Measurements from ENCODE around the gene TSPO2.

DNA sequence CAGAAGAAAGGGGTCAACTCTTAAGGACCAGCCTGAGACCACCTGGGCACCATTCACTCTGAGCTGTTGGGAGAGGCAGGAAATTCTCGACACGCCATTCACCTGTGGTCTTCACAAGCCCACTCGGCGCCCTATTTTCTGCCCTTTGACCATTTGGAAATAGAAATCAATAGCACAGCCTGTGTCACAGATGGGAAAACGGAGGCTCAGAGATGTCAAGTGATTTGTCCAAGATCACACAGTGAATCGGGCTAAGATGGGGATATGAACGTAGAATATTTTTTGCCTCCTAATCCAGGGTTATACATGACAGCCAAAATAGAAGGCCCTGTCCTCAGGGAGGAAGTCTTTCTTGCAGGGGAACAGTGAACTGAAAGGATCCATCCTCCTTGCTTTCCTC is 7.7 kb downstream of the TSPO2 start:
- TF ChIP-seq, protein P1, sequence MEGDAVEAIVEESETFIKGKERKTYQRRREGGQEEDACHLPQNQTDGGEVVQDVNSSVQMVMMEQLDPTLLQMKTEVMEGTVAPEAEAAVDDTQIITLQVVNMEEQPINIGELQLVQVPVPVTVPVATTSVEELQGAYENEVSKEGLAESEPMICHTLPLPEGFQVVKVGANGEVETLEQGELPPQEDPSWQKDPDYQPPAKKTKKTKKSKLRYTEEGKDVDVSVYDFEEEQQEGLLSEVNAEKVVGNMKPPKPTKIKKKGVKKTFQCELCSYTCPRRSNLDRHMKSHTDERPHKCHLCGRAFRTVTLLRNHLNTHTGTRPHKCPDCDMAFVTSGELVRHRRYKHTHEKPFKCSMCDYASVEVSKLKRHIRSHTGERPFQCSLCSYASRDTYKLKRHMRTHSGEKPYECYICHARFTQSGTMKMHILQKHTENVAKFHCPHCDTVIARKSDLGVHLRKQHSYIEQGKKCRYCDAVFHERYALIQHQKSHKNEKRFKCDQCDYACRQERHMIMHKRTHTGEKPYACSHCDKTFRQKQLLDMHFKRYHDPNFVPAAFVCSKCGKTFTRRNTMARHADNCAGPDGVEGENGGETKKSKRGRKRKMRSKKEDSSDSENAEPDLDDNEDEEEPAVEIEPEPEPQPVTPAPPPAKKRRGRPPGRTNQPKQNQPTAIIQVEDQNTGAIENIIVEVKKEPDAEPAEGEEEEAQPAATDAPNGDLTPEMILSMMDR (IDR thresholded peaks at IDR 0.05; ENCODE audit: insufficient read depth, low read length, poor library complexity, severe bottlenecking): no peak
- no peak for TF ChIP-seq EZH2phosphoT487 (conservative IDR thresholded peaks at IDR 0.05; ENCODE audit: low read length)
